Upper lobe of left lung (tissue), 6 donors: ENCODE results near the gene SELENOM. TPM values are rescaled to one million over a fixed set of nuclear protein-coding genes. Genes with fewer than 3 reads are reported as not detected.

Experiments
- ATAC-seq, 2 donors: fragments of 200-7000 bp; cut with Tn5 transposase; one replicate each; pipeline ENCODE4 v1.9.1; 2022; ENCODE audit warnings: mild to moderate bottlenecking in 2 of 2, moderate library complexity in 2 of 2; ENCODE audit not compliant: low FRiP score in 2 of 2
- DNase-seq, 2 donors: peaks; one replicate each; pipeline ENCODE4 v3.0.0-alpha.2; 2019 to 2020
- H3K27ac ChIP-seq, 4 donors: fragments of 200-600 bp; sonication (generic); one replicate each; pipeline ENCODE4 v1.5.1; 2016 to 2019
- H3K27me3 ChIP-seq, 4 donors: fragments of 200-600 bp; sonication (generic); one replicate each; pipeline ENCODE4 v1.5.1; 2017 to 2019
- H3K36me3 ChIP-seq, 4 donors: fragments of 200-600 bp; sonication (generic); one replicate each; pipeline ENCODE4 v1.5.1; 2016 to 2019
- H3K4me1 ChIP-seq, 4 donors: fragments of 200-600 bp; sonication (generic); one replicate each; pipeline ENCODE4 v1.5.1; 2018 to 2019
- H3K4me3 ChIP-seq, 4 donors: fragments of 200-600 bp; sonication (generic); one replicate each; pipeline ENCODE4 v1.5.1; 2017 to 2019; ENCODE audit warnings: mild to moderate bottlenecking in 2 of 4, moderate library complexity in 1 of 4
- H3K9me3 ChIP-seq, 4 donors: fragments of 200-600 bp; sonication (generic); one replicate each; pipeline ENCODE4 v1.5.1; 2018 to 2019
- EP300 ChIP-seq, 4 donors: sonication (generic); formaldehyde crosslinking; IDR thresholded peaks; one replicate each; pipeline ENCODE4 v1.5.1; 2017; ENCODE audit warnings: antibody characterized with exemption in 4 of 4, control low read depth in 2 of 4
- POLR2A ChIP-seq, 4 donors: fragments of 450-650 bp; IDR thresholded peaks; one replicate each; pipeline ENCODE4 v1.5.1; 2016 to 2017; ENCODE audit warnings: antibody characterized with exemption in 4 of 4, mild to moderate bottlenecking in 2 of 4
- POLR2AphosphoS5 ChIP-seq, 2 donors: sonication (generic); formaldehyde crosslinking; IDR thresholded peaks; one replicate each; pipeline ENCODE4 v1.5.1; 2017; ENCODE audit warnings: antibody characterized with exemption in 2 of 2
- WGBS, 2 donors: methylation state at CpG; one replicate each; pipeline ENCODE4 v1.1.5; 2017 to 2018; 5-methylcytosine and 5-hydroxymethylcytosine counted together
- total RNA-seq, 6 donors: library from RNA; depleted of rRNA in 4 of 6; stranded (reverse); fragments of >200 nt in 4 of 6; gene quantifications; one replicate each; pipeline versions ENCODE4 v1.1.0 to v1.2.1, GENCODE V29; 2016 to 2021
- TF ChIP-seq, protein P1 (sequence below), 6 experiments: fragments of 450-650 bp in 4 of 6; fragments of 200-600 bp in 2 of 6; sonication (generic) in 2 of 6; IDR thresholded peaks; one replicate each; pipeline ENCODE4 v1.5.1; 2016 to 2019; ENCODE audit warnings: antibody characterized with exemption in 6 of 6
- donor health status: DM: no; HTN: no; CAD: no; lungs with moderate emphysema.
- donor health status: DM: no; HTN: yes; CAD: no; lungs with severe emphysema.

Gene SELENOM
- total RNA-seq, 6 donors from 2014 or later = 51.3 to 154 (median 99.7) TPM

DNA sequence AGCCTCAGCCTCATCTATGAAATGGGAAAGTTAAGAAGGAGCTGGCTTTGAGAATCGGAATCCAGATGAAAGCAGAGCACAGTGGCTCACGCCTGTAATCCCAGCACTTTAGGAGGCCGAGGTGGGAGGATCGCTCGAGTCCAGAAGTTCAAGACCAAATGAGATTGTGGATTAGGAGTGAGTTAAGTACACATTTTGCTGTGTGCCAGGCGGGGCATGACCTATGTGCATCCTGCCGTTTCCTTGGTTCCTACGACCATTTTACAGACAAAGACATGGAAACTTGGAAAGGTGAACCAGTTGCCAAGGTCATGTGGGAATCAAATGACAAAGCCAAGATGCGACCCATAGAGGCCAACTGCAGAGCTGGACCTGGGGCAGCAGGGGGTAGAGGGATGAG, 28.8 kb upstream of the SELENOM start:
- no peak for DNase-seq
- no peaks in the 10 kb centered on the region for H3K36me3 ChIP-seq
- 88 to 89% methylated on average over 9 of the region's 9 CpGs for WGBS, 2 donors
- H3K4me1 ChIP-seq = peaks cover 0 to 12% (median 4%) of the 10 kb centered on the region in 4 donors
- H3K27ac ChIP-seq = no peak overlapping the region
- ATAC-seq = no peak
- H3K4me3 ChIP-seq = no peak overlapping the region
- TF ChIP-seq, protein P1, sequence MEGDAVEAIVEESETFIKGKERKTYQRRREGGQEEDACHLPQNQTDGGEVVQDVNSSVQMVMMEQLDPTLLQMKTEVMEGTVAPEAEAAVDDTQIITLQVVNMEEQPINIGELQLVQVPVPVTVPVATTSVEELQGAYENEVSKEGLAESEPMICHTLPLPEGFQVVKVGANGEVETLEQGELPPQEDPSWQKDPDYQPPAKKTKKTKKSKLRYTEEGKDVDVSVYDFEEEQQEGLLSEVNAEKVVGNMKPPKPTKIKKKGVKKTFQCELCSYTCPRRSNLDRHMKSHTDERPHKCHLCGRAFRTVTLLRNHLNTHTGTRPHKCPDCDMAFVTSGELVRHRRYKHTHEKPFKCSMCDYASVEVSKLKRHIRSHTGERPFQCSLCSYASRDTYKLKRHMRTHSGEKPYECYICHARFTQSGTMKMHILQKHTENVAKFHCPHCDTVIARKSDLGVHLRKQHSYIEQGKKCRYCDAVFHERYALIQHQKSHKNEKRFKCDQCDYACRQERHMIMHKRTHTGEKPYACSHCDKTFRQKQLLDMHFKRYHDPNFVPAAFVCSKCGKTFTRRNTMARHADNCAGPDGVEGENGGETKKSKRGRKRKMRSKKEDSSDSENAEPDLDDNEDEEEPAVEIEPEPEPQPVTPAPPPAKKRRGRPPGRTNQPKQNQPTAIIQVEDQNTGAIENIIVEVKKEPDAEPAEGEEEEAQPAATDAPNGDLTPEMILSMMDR (IDR thresholded peaks at IDR 0.05) = no peak
- TF ChIP-seq POLR2AphosphoS5 (IDR thresholded peaks at IDR 0.05) (no peak), POLR2A (IDR thresholded peaks at IDR 0.05) (no peak), EP300 (IDR thresholded peaks at IDR 0.05) (no peak)
- no peaks in the 10 kb centered on the region for H3K27me3 ChIP-seq
- no peaks in the 10 kb centered on the region for H3K9me3 ChIP-seq

DNA sequence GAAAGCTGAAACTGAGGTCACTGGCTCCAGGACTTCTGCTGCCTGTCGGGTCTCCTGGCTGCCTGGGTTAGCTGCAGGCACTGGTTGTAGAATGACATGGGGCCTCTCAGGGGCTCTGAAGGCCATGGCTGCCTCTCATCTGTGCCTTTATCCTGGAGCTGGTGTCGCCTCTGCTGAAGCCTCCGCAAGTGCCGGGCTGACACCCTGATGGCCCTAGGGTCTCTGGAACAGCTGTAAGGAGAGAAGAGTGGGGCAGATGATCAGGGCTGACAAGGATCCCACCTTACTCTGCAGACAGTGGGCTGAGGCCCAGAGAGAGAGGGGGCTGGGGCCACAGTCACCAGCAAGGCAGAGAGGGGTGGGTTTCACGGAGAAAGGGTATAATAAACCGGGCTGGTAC, 28.3 kb upstream of the SELENOM start:
- DNase-seq = no peak
- ATAC-seq = no peak
- no peaks in the 10 kb centered on the region for H3K36me3 ChIP-seq
- WGBS, 2 donors = 91 to 94% methylated on average over 2 to 6 of the region's 6 CpGs
- H3K4me3 ChIP-seq = no peak overlapping the region
- H3K9me3 ChIP-seq = no peaks in the 10 kb centered on the region
- TF ChIP-seq EP300 (IDR thresholded peaks at IDR 0.05) = no peak
- TF ChIP-seq POLR2AphosphoS5 (IDR thresholded peaks at IDR 0.05) = no peak
- TF ChIP-seq, protein P1 (IDR thresholded peaks at IDR 0.05) = no peak
- TF ChIP-seq POLR2A (IDR thresholded peaks at IDR 0.05) = no peak
- H3K27me3 ChIP-seq = no peaks in the 10 kb centered on the region
- no peak overlapping the region for H3K27ac ChIP-seq
- H3K4me1 ChIP-seq = peaks cover 0 to 13% (median 4%) of the 10 kb centered on the region in 4 donors

DNA sequence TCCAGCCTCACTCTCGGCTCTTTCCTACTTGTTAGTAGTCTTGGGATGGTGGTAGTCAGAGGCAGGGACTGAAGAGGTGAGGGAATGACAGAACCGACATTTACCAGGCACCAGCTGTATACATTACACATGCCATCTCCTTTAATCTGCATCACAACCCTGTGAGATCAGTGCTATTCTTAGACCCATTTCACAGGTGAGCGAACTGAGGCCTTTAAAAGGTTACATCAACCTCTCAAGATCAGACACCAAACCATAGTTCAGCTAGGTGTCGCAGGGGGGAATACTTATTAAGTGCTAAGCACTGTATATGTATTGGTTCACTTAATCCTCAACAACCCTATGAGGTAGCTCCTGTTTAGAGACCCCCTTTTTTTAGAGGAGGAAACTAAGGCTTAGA, 27.3 kb upstream of the SELENOM start:
- no peak overlapping the region for H3K27ac ChIP-seq

DNA sequence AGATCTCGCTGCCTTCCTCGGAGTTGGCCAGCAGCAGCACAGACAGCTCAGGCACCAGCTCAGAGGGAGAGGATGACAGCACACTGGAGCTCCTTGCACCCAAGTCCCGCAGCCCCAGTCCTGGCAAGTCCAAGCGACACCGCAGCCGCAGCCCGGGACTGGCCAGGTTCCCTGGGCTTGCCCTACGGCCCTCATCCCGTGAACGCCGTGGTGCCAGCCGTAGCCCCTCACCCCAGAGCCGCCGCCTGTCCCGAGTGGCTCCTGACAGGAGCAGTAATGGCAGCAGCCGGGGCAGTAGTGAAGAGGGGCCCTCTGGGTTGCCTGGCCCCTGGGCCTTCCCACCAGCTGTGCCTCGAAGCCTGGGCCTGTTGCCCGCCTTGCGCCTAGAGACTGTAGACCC, 26.5 kb upstream of the SELENOM start:
- ATAC-seq = no peak
- Histone ChIP-seq H3K4me1 (peaks cover 0 to 13% (median 4%) of the 10 kb centered on the region in 4 donors), H3K27me3 (no peaks in the 10 kb centered on the region), H3K27ac (no peak overlapping the region), H3K9me3 (no peaks in the 10 kb centered on the region), H3K36me3 (no peaks in the 10 kb centered on the region), H3K4me3 (no peak overlapping the region)
- TF ChIP-seq POLR2A (IDR thresholded peaks at IDR 0.05) (no peak), POLR2AphosphoS5 (IDR thresholded peaks at IDR 0.05) (no peak), EP300 (IDR thresholded peaks at IDR 0.05) (no peak)
- TF ChIP-seq, protein P1 (IDR thresholded peaks at IDR 0.05) = no peak
- peak in 1 of 2 donors; percentile 81 for DNase-seq
- WGBS, 2 donors = 91 to 96% methylated on average over 7 to 17 of the region's 19 CpGs

More for the DNA sequence above, 27.3 kb upstream of the SELENOM start:
- Histone ChIP-seq H3K4me1 (peaks cover 0 to 13% (median 4%) of the 10 kb centered on the region in 4 donors), H3K9me3 (no peaks in the 10 kb centered on the region), H3K36me3 (no peaks in the 10 kb centered on the region), H3K4me3 (no peak overlapping the region), H3K27me3 (no peaks in the 10 kb centered on the region)
- no peak for ATAC-seq
- 75 to 88% methylated on average over 4 of the region's 4 CpGs for WGBS, 2 donors
- TF ChIP-seq, protein P1 (IDR thresholded peaks at IDR 0.05) = no peak
- TF ChIP-seq POLR2AphosphoS5 (IDR thresholded peaks at IDR 0.05) (no peak), POLR2A (IDR thresholded peaks at IDR 0.05) (no peak), EP300 (IDR thresholded peaks at IDR 0.05) (no peak)
- no peak for DNase-seq

DNA sequence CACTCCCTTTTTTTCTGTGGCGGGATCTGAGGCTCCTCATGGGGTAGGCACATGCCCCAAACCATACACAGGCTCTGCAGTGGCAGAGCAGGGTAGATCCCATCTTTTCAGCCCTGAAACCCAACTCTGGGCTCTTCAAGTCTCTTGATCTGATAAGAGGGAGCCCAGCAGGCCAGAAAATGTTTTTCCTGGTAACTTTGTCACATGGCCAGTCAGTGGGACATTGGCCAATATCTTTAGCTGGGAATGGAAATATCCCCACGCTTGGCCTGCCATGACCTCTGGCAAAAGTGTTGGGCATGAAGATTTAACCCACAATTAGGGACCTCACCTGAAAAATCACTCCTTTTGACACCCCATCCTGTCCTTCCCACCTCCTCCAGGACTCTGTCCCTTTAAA, 23.5 kb upstream of the SELENOM start:
- H3K4me3 ChIP-seq = no peak overlapping the region
- H3K36me3 ChIP-seq = no peaks in the 10 kb centered on the region
- DNase-seq = peak in 1 of 2 donors; percentile 67
- peaks cover 0 to 13% (median 6%) of the 10 kb centered on the region in 4 donors for H3K4me1 ChIP-seq
- H3K27ac ChIP-seq = peak overlapping the region in 2 of 4 donors; percentile 13 to 67
- TF ChIP-seq EP300 (IDR thresholded peaks at IDR 0.05) (no peak), POLR2A (IDR thresholded peaks at IDR 0.05) (no peak), POLR2AphosphoS5 (IDR thresholded peaks at IDR 0.05) (no peak)
- TF ChIP-seq, protein P1 (IDR thresholded peaks at IDR 0.05) = no peak
- no peak for ATAC-seq
- WGBS, 2 donors = 52 to 89% methylated on average over 1 to 2 of the region's 2 CpGs
- no peaks in the 10 kb centered on the region for H3K27me3 ChIP-seq
- H3K9me3 ChIP-seq = no peaks in the 10 kb centered on the region
